WTC11 (cell line): ENCODE results near the gene KAT8. TPM values are rescaled to one million over a fixed set of nuclear protein-coding genes. Genes with fewer than 3 reads are reported as not detected.

ENCODE experiments used
- ATAC-seq: fragments of 200-7000 bp; cut with Tn5 transposase; 2 replicates; pipeline ENCODE4 v1.10.0; 2021; ENCODE audit warnings: mild to moderate bottlenecking, moderate library complexity
- CTCF ChIA-PET: fragments of 300-600 bp; sonication (Branson Sonifier 250); formaldehyde crosslinking; loops from one replicate; lab custom pipeline; 2021; ENCODE audit warnings: antibody characterized with exemption; lab: Charles Lee
- POLR2A ChIA-PET: fragments of 350-600 bp; sonication (Branson Sonifier 250); formaldehyde crosslinking; loops from one replicate; lab custom pipeline; 2021; ENCODE audit warnings: antibody characterized with exemption; lab: Charles Lee
- DNase-seq: peaks from one replicate; pipeline ENCODE4 v3.0.0; 2021; ENCODE audit warnings: low spot score
- H3K27ac Mint-ChIP-seq: 2 replicates; pipeline ENCODE4 v1.8.0; 2021; ENCODE audit warnings: mixed read lengths
- H3K27me3 Mint-ChIP-seq: 2 replicates; pipeline ENCODE4 v1.8.0; 2021; ENCODE audit warnings: low read depth, mild to moderate bottlenecking, moderate library complexity, mixed read lengths
- H3K36me3 Mint-ChIP-seq: 2 replicates; pipeline ENCODE4 v1.8.0; 2021; ENCODE audit warnings: mixed read lengths
- H3K4me1 Mint-ChIP-seq: 2 replicates; pipeline ENCODE4 v1.8.0; 2022; ENCODE audit warnings: mixed read lengths
- H3K4me3 Mint-ChIP-seq: 2 replicates; pipeline ENCODE4 v1.8.0; 2021; ENCODE audit warnings: mild to moderate bottlenecking, moderate library complexity, mixed read lengths
- H3K9me3 Mint-ChIP-seq: 2 replicates; pipeline ENCODE4 v1.8.0; 2021; ENCODE audit warnings: mixed read lengths
- AFF4 ChIP-seq: sonication (generic); formaldehyde crosslinking; IDR thresholded peaks from 2 replicates; pipeline ENCODE4 v1.8.1; 2023; ENCODE audit warnings: mild to moderate bottlenecking, missing genetic modification reagents, borderline replicate concordance
- ATF1 ChIP-seq: sonication (generic); formaldehyde crosslinking; IDR thresholded peaks from 2 replicates; pipeline ENCODE4 v1.8.1; 2023; ENCODE audit warnings: mild to moderate bottlenecking, moderate library complexity, missing genetic modification reagents
- E2F5 ChIP-seq: sonication (generic); formaldehyde crosslinking; IDR thresholded peaks from 2 replicates; pipeline ENCODE4 v1.8.1; 2022; ENCODE audit warnings: mild to moderate bottlenecking, moderate library complexity, missing genetic modification reagents
- EMX1 ChIP-seq: fragments of 250-450 bp; sonication (Bioruptor Pico); IDR thresholded peaks from 2 replicates; pipeline ENCODE4 v1.8.0; 2021; ENCODE audit warnings: mild to moderate bottlenecking
- FOXP4 ChIP-seq: sonication (generic); formaldehyde crosslinking; IDR thresholded peaks from 2 replicates; pipeline ENCODE4 v1.8.0; 2022; ENCODE audit warnings: mild to moderate bottlenecking, missing genetic modification reagents
- MYBL2 ChIP-seq: sonication (generic); formaldehyde crosslinking; IDR thresholded peaks from 2 replicates; pipeline ENCODE4 v1.8.1; 2023; ENCODE audit warnings: mild to moderate bottlenecking, moderate library complexity, missing genetic modification reagents
- PRDM15 ChIP-seq: sonication (generic); formaldehyde crosslinking; IDR thresholded peaks from 2 replicates; pipeline ENCODE4 v1.8.0; 2022; ENCODE audit warnings: missing genetic modification reagents
- SMAD4 ChIP-seq: sonication (generic); formaldehyde crosslinking; IDR thresholded peaks from 2 replicates; pipeline ENCODE4 v1.8.0; 2022; ENCODE audit warnings: mild to moderate bottlenecking, missing genetic modification reagents
- TP53 ChIP-seq: sonication (generic); formaldehyde crosslinking; IDR thresholded peaks from 2 replicates; pipeline ENCODE4 v1.8.1; 2023; ENCODE audit warnings: mild to moderate bottlenecking, missing genetic modification reagents
- ZBTB43 ChIP-seq: sonication (generic); formaldehyde crosslinking; IDR thresholded peaks from 2 replicates; pipeline ENCODE4 v1.8.1; 2023; ENCODE audit warnings: mild to moderate bottlenecking, missing genetic modification reagents
- ZNF121 ChIP-seq: sonication (generic); formaldehyde crosslinking; IDR thresholded peaks from 2 replicates; pipeline ENCODE4 v1.8.0; 2023; ENCODE audit warnings: missing genetic modification reagents
- ZNF138 ChIP-seq: sonication (generic); formaldehyde crosslinking; conservative IDR thresholded peaks from 2 replicates; pipeline ENCODE4 v1.8.1; 2022; ENCODE audit warnings: mild to moderate bottlenecking, moderate library complexity, missing genetic modification reagents
- ZNF263 ChIP-seq: sonication (generic); formaldehyde crosslinking; IDR thresholded peaks from 2 replicates; pipeline ENCODE4 v1.8.1; 2022; ENCODE audit warnings: low read depth, mild to moderate bottlenecking, moderate library complexity, missing genetic modification reagents
- ZNF317 ChIP-seq: sonication (generic); formaldehyde crosslinking; IDR thresholded peaks from 2 replicates; pipeline ENCODE4 v1.8.1; 2023; ENCODE audit warnings: low read depth, mild to moderate bottlenecking, moderate library complexity, missing genetic modification reagents, borderline replicate concordance
- ZNF671 ChIP-seq: fragments of 250-450 bp; sonication (Bioruptor Pico); IDR thresholded peaks from 2 replicates; pipeline ENCODE4 v1.8.0; 2021; ENCODE audit warnings: mild to moderate bottlenecking
- ZSCAN18 ChIP-seq: fragments of 250-450 bp; sonication (Bioruptor Pico); IDR thresholded peaks from 2 replicates; pipeline ENCODE4 v2.1.2; 2022; ENCODE audit warnings: mild to moderate bottlenecking, moderate library complexity
- total RNA-seq: library from RNA; stranded (reverse); gene quantifications from 3 replicates; pipeline ENCODE4 v1.2.3, GENCODE V29; 2021

Gene KAT8
- total RNA-seq, 1 experiment from 2014 or later = 70.8 TPM

GRCh38 chr16:31110106-31111034 is 7.1 kb upstream of the KAT8 start (continued):
- TF ChIP-seq PRDM15 (CRISPR knock-in tag) = no peak
- TF ChIP-seq ATF1 = no peak
- TF ChIP-seq ZNF138 (CRISPR knock-in tag) = no peak
- TF ChIP-seq E2F5 (CRISPR knock-in tag) = no peak
- TF ChIP-seq ZNF671 (CRISPR knock-in tag) = no peak
- no peak for TF ChIP-seq ZNF263
- no peak for TF ChIP-seq TP53 (CRISPR knock-in tag)
- TF ChIP-seq, all 79 proteins: peak for 0

GRCh38 chr16:31111881-31112466 is 5.5 kb upstream of the KAT8 start:
- Mint-ChIP-seq H3K27me3 (no peaks in the 10 kb centered on the region), H3K27ac (no peak overlapping the region), H3K36me3 (peaks cover 30% of the 10 kb centered on the region), H3K9me3 (no peaks in the 10 kb centered on the region), H3K4me3 (no peak overlapping the region), H3K4me1 (peaks cover 9% of the 10 kb centered on the region; the same call in 1 of the 2 replicates)
- DNase-seq = no peak
- no peak for ATAC-seq
- ChIA-PET POLR2A (no interaction called here), CTCF (no interaction called here)
- TF ChIP-seq SMAD4 (CRISPR knock-in tag) (no peak), ZSCAN18 (CRISPR knock-in tag) (no peak), MYBL2 (CRISPR knock-in tag) (no peak), ZNF317 (CRISPR knock-in tag) (no peak), EMX1 (CRISPR knock-in tag) (no peak), FOXP4 (CRISPR knock-in tag) (no peak), ZBTB43 (no peak), AFF4 (CRISPR knock-in tag) (no peak), ZNF121 (CRISPR knock-in tag) (no peak)
